IPS-15b (cell line): ENCODE data around the gene TDRD12.
"Not testable (repeated sequence)": the region's sequence is repeated elsewhere in the genome, so short reads cannot be mapped to it uniquely, and the experiment has no call there.

Experiments
- H3K27me3 ChIP-seq: one replicate; pipeline ENCODE4 v1.6.1; 2013; ENCODE audit warnings: low read length; ENCODE audit not compliant: control insufficient read depth, insufficient read depth
- H3K36me3 ChIP-seq: one replicate; pipeline ENCODE4 v1.6.1; 2013; ENCODE audit warnings: low read length; ENCODE audit not compliant: control insufficient read depth, insufficient read depth
- H3K4me1 ChIP-seq: one replicate; pipeline ENCODE4 v1.6.1; 2013; ENCODE audit warnings: mild to moderate bottlenecking, low read length; ENCODE audit not compliant: control insufficient read depth, insufficient read depth
- H3K4me3 ChIP-seq: one replicate; pipeline ENCODE4 v1.5.1; 2013; ENCODE audit warnings: low read depth, low read length
- H3K9ac ChIP-seq: one replicate; pipeline ENCODE4 v1.6.1; 2013; ENCODE audit warnings: low read depth, mild to moderate bottlenecking, low read length
- H3K9me3 ChIP-seq: one replicate; pipeline ENCODE4 v1.6.1; 2013; ENCODE audit warnings: mild to moderate bottlenecking, low read length; ENCODE audit not compliant: control insufficient read depth, insufficient read depth

The TDRD12 gene

GRCh38 chr19:32828643-32829344, 109.2 kb downstream of the TDRD12 start:
- Histone ChIP-seq H3K9me3 (no peaks in the 10 kb centered on the region), H3K36me3 (no peaks in the 10 kb centered on the region), H3K4me1 (peaks cover 11% of the 10 kb centered on the region), H3K27me3 (no peaks in the 10 kb centered on the region), H3K9ac (no peak overlapping the region), H3K4me3 (no peak overlapping the region)

GRCh38 chr19:32829345-32829896, 109.9 kb downstream of the TDRD12 start:
- Histone ChIP-seq H3K9ac (no peak overlapping the region), H3K4me1 (peaks cover 11% of the 10 kb centered on the region), H3K9me3 (no peaks in the 10 kb centered on the region), H3K4me3 (no peak overlapping the region), H3K36me3 (no peaks in the 10 kb centered on the region), H3K27me3 (no peaks in the 10 kb centered on the region)

- no peaks in the 10 kb centered on the region for H3K36me3 ChIP-seq
These were observed 110.9 kb downstream of the TDRD12 start for GRCh38 chr19:32830231-32831014.

GRCh38 chr19:32831611-32832010, 112.0 kb downstream of the TDRD12 start:
- no peaks in the 10 kb centered on the region for H3K9me3 ChIP-seq

More at GRCh38 chr19:32830231-32831014, 110.9 kb downstream of the TDRD12 start:
- Histone ChIP-seq H3K9ac (no peak overlapping the region), H3K27me3 (no peaks in the 10 kb centered on the region), H3K9me3 (no peaks in the 10 kb centered on the region), H3K4me1 (peaks cover 4% of the 10 kb centered on the region), H3K4me3 (no peak overlapping the region)

GRCh38 chr19:32832094-32832493, 112.5 kb downstream of the TDRD12 start:
- H3K4me1 ChIP-seq, H3K9ac ChIP-seq, H3K27me3 ChIP-seq, H3K36me3 ChIP-seq, H3K9me3 ChIP-seq, H3K4me3 ChIP-seq: not testable (repeated sequence)

More at GRCh38 chr19:32831611-32832010, 112.0 kb downstream of the TDRD12 start:
- Histone ChIP-seq H3K4me1 (peaks cover 4% of the 10 kb centered on the region), H3K4me3 (no peak overlapping the region), H3K36me3 (no peaks in the 10 kb centered on the region), H3K27me3 (no peaks in the 10 kb centered on the region), H3K9ac (no peak overlapping the region)

GRCh38 chr19:32832825-32833224, 113.3 kb downstream of the TDRD12 start:
- not testable (repeated sequence) for H3K27me3 ChIP-seq, H3K4me1 ChIP-seq, H3K36me3 ChIP-seq, H3K9me3 ChIP-seq, H3K9ac ChIP-seq, H3K4me3 ChIP-seq

- not testable (repeated sequence) for H3K4me1 ChIP-seq, H3K27me3 ChIP-seq, H3K9me3 ChIP-seq, H3K9ac ChIP-seq, H3K36me3 ChIP-seq, H3K4me3 ChIP-seq
These were observed 113.8 kb downstream of the TDRD12 start for GRCh38 chr19:32833388-32833787.

- Histone ChIP-seq H3K9ac (no peak overlapping the region), H3K36me3 (no peaks in the 10 kb centered on the region), H3K27me3 (no peaks in the 10 kb centered on the region), H3K9me3 (no peaks in the 10 kb centered on the region), H3K4me3 (no peak overlapping the region), H3K4me1 (no peaks in the 10 kb centered on the region)
These were observed 118.0 kb downstream of the TDRD12 start for GRCh38 chr19:32837531-32837930.

- H3K27me3 ChIP-seq = no peaks in the 10 kb centered on the region
These were observed 122.5 kb downstream of the TDRD12 start for GRCh38 chr19:32842061-32842460.

GRCh38 chr19:32843716-32844245, 124.2 kb downstream of the TDRD12 start:
- H3K36me3 ChIP-seq = no peaks in the 10 kb centered on the region
- H3K9me3 ChIP-seq = no peaks in the 10 kb centered on the region
- H3K9ac ChIP-seq = no peak overlapping the region
- H3K4me1 ChIP-seq = no peaks in the 10 kb centered on the region
- H3K27me3 ChIP-seq = no peaks in the 10 kb centered on the region
- H3K4me3 ChIP-seq = no peak overlapping the region

More at GRCh38 chr19:32842061-32842460, 122.5 kb downstream of the TDRD12 start:
- H3K4me3 ChIP-seq = no peak overlapping the region
- H3K4me1 ChIP-seq = no peaks in the 10 kb centered on the region
- no peaks in the 10 kb centered on the region for H3K36me3 ChIP-seq
- H3K9me3 ChIP-seq = no peaks in the 10 kb centered on the region
- no peak overlapping the region for H3K9ac ChIP-seq

GRCh38 chr19:32848035-32848434, 128.5 kb downstream of the TDRD12 start:
- H3K9me3 ChIP-seq, H3K9ac ChIP-seq, H3K4me1 ChIP-seq, H3K4me3 ChIP-seq, H3K36me3 ChIP-seq, H3K27me3 ChIP-seq: not testable (repeated sequence)
